WTC11 (cell line): ENCODE data around the gene TEX13B. TPM values are rescaled to one million over a fixed set of nuclear protein-coding genes. Genes with fewer than 3 reads are reported as not detected.

ENCODE experiments used
- ATAC-seq: fragments of 200-7000 bp; cut with Tn5 transposase; 2 replicates; pipeline ENCODE4 v1.10.0; 2021; ENCODE audit warnings: mild to moderate bottlenecking, moderate library complexity
- CTCF ChIA-PET: fragments of 300-600 bp; sonication (Branson Sonifier 250); formaldehyde crosslinking; loops from one replicate; lab custom pipeline; 2021; ENCODE audit warnings: antibody characterized with exemption; lab: Charles Lee
- POLR2A ChIA-PET: fragments of 350-600 bp; sonication (Branson Sonifier 250); formaldehyde crosslinking; loops from one replicate; lab custom pipeline; 2021; ENCODE audit warnings: antibody characterized with exemption; lab: Charles Lee
- DNase-seq: peaks from one replicate; pipeline ENCODE4 v3.0.0; 2021; ENCODE audit warnings: low spot score
- H3K27ac Mint-ChIP-seq: 2 replicates; pipeline ENCODE4 v1.8.0; 2021; ENCODE audit warnings: mixed read lengths
- H3K27me3 Mint-ChIP-seq: 2 replicates; pipeline ENCODE4 v1.8.0; 2021; ENCODE audit warnings: low read depth, mild to moderate bottlenecking, moderate library complexity, mixed read lengths
- H3K36me3 Mint-ChIP-seq: 2 replicates; pipeline ENCODE4 v1.8.0; 2021; ENCODE audit warnings: mixed read lengths
- H3K4me1 Mint-ChIP-seq: 2 replicates; pipeline ENCODE4 v1.8.0; 2022; ENCODE audit warnings: mixed read lengths
- H3K4me3 Mint-ChIP-seq: 2 replicates; pipeline ENCODE4 v1.8.0; 2021; ENCODE audit warnings: mild to moderate bottlenecking, moderate library complexity, mixed read lengths
- H3K9me3 Mint-ChIP-seq: 2 replicates; pipeline ENCODE4 v1.8.0; 2021; ENCODE audit warnings: mixed read lengths
- AR ChIP-seq: fragments of 250-450 bp; sonication (Bioruptor Pico); IDR thresholded peaks from 2 replicates; pipeline ENCODE4 v1.9.0; 2021; ENCODE audit warnings: mild to moderate bottlenecking
- CREM ChIP-seq: sonication (generic); formaldehyde crosslinking; IDR thresholded peaks from 2 replicates; pipeline ENCODE4 v1.8.1; 2022; ENCODE audit warnings: mild to moderate bottlenecking, missing genetic modification reagents, moderate library complexity
- CTCF ChIP-seq: fragments of 200-600 bp; IDR thresholded peaks from 2 replicates; pipeline ENCODE4 v1.8.0; 2022; ENCODE audit warnings: antibody characterized with exemption
- EMX1 ChIP-seq: fragments of 250-450 bp; sonication (Bioruptor Pico); IDR thresholded peaks from 2 replicates; pipeline ENCODE4 v1.8.0; 2021; ENCODE audit warnings: mild to moderate bottlenecking
- ETV6 ChIP-seq: sonication (generic); formaldehyde crosslinking; IDR thresholded peaks from 2 replicates; pipeline ENCODE4 v1.8.1; 2022; ENCODE audit warnings: mild to moderate bottlenecking, missing genetic modification reagents
- FOXK1 ChIP-seq: sonication (generic); formaldehyde crosslinking; IDR thresholded peaks from 2 replicates; pipeline ENCODE4 v1.8.0; 2022; ENCODE audit warnings: mild to moderate bottlenecking, moderate library complexity, missing genetic modification reagents
- JAZF1 ChIP-seq: fragments of 250-450 bp; sonication (Bioruptor Pico); IDR thresholded peaks from 2 replicates; pipeline ENCODE4 v1.9.0; 2021; ENCODE audit warnings: moderate library complexity, mild to moderate bottlenecking, inconsistent platforms
- MAX ChIP-seq: sonication (generic); formaldehyde crosslinking; IDR thresholded peaks from 2 replicates; pipeline ENCODE4 v1.8.0; 2022; ENCODE audit warnings: mild to moderate bottlenecking, missing genetic modification reagents
- NFE2L1 ChIP-seq: sonication (generic); formaldehyde crosslinking; IDR thresholded peaks from 2 replicates; pipeline ENCODE4 v1.8.1; 2023; ENCODE audit warnings: missing genetic modification reagents
- NFYB ChIP-seq: sonication (generic); formaldehyde crosslinking; conservative IDR thresholded peaks from 2 replicates; pipeline ENCODE4 v1.8.0; 2022; ENCODE audit warnings: low read depth, missing genetic modification reagents
- NR1H2 ChIP-seq: sonication (generic); formaldehyde crosslinking; IDR thresholded peaks from 2 replicates; pipeline ENCODE4 v1.9.0; 2021; ENCODE audit warnings: mild to moderate bottlenecking, moderate library complexity, missing genetic modification reagents
- PRDM15 ChIP-seq: sonication (generic); formaldehyde crosslinking; IDR thresholded peaks from 2 replicates; pipeline ENCODE4 v1.8.0; 2022; ENCODE audit warnings: missing genetic modification reagents
- PREB ChIP-seq: sonication (generic); formaldehyde crosslinking; IDR thresholded peaks from 2 replicates; pipeline ENCODE4 v1.8.1; 2022; ENCODE audit warnings: mild to moderate bottlenecking, missing genetic modification reagents, moderate library complexity, borderline replicate concordance
- RELA ChIP-seq: sonication (generic); formaldehyde crosslinking; IDR thresholded peaks from 2 replicates; pipeline ENCODE4 v1.8.1; 2022; ENCODE audit warnings: missing genetic modification reagents, mild to moderate bottlenecking, borderline replicate concordance
- SMAD4 ChIP-seq: sonication (generic); formaldehyde crosslinking; IDR thresholded peaks from 2 replicates; pipeline ENCODE4 v1.8.0; 2022; ENCODE audit warnings: mild to moderate bottlenecking, missing genetic modification reagents
- ZBTB43 ChIP-seq: sonication (generic); formaldehyde crosslinking; IDR thresholded peaks from 2 replicates; pipeline ENCODE4 v1.8.1; 2023; ENCODE audit warnings: mild to moderate bottlenecking, missing genetic modification reagents
- ZNF121 ChIP-seq: sonication (generic); formaldehyde crosslinking; IDR thresholded peaks from 2 replicates; pipeline ENCODE4 v1.8.0; 2023; ENCODE audit warnings: missing genetic modification reagents
- ZNF532 ChIP-seq: fragments of 250-450 bp; sonication (Bioruptor Pico); IDR thresholded peaks from 2 replicates; pipeline ENCODE4 v1.9.0; 2021; ENCODE audit warnings: mild to moderate bottlenecking, borderline replicate concordance
- total RNA-seq: library from RNA; stranded (reverse); gene quantifications from 3 replicates; pipeline ENCODE4 v1.2.3, GENCODE V29; 2021

Gene TEX13B
- total RNA-seq, 1 experiment from 2014 or later = 3.9 TPM

- TF ChIP-seq PRDM15 (no peak), ZNF532 (CRISPR knock-in tag) (no peak), AR (CRISPR knock-in tag) (no peak), NFE2L1 (CRISPR knock-in tag) (no peak), NFYB (CRISPR knock-in tag) (no peak), CTCF (no peak), ZNF121 (no peak), RELA (CRISPR knock-in tag) (no peak), EMX1 (CRISPR knock-in tag) (no peak), FOXK1 (CRISPR knock-in tag) (no peak)
Observed at GRCh38 chrX:107985033-107985432, 2.9 kb upstream of the TEX13B start (continued).

GRCh38 chrX:107979534-107979933 lies 2.6 kb downstream of the TEX13B start:
- peak overlapping the region; percentile 74 for H3K27ac Mint-ChIP-seq
- H3K36me3 Mint-ChIP-seq = peaks cover 21% of the 10 kb centered on the region
- no peaks in the 10 kb centered on the region; the same call in 1 of the 2 replicates for H3K27me3 Mint-ChIP-seq
- no peak for TF ChIP-seq SMAD4 (CRISPR knock-in tag)
- no peak for TF ChIP-seq PRDM15
- TF ChIP-seq ZBTB43 (CRISPR knock-in tag) = no peak
- TF ChIP-seq NR1H2 = no peak
- TF ChIP-seq JAZF1 = no peak
- TF ChIP-seq ZNF121 = no peak
- no peak for TF ChIP-seq PREB (CRISPR knock-in tag)
- TF ChIP-seq MAX = no peak
- TF ChIP-seq CREM = no peak
- no peak for TF ChIP-seq ETV6 (CRISPR knock-in tag)

More at GRCh38 chrX:107979534-107979933, 2.6 kb downstream of the TEX13B start:
- DNase-seq (no peak), ATAC-seq (no peak)
- ChIA-PET POLR2A (no interaction called here), CTCF (no interaction called here)
- H3K4me3 Mint-ChIP-seq = no peak overlapping the region
- H3K4me1 Mint-ChIP-seq = peaks cover 47% of the 10 kb centered on the region
- H3K9me3 Mint-ChIP-seq = no peaks in the 10 kb centered on the region
